Psoas muscle (tissue), 8 donors: ENCODE results near the gene MARF1. TPM values are rescaled to one million over a fixed set of nuclear protein-coding genes. Genes with fewer than 3 reads are reported as not detected.
A peak's percentile ranks its signal among the peaks of the same experiment; 100 is the strongest.

Source experiments
- ATAC-seq, 4 donors: fragments of 200-7000 bp; cut with Tn5 transposase; one replicate each; pipeline ENCODE4 v1.9.1; 2020; ENCODE audit warnings: moderate library complexity in 3 of 4, mild to moderate bottlenecking in 2 of 4
- DNase-seq, 2 donors: peaks; one replicate each; pipeline ENCODE4 v3.0.0-alpha.2; 2020
- H3K27ac ChIP-seq: fragments of 200-600 bp; one replicate; pipeline ENCODE4 v1.8.0; 2022
- H3K27me3 ChIP-seq, 3 donors: fragments of 200-600 bp in 1 of 3; one replicate each; pipeline versions ENCODE4 v1.6.1 to v1.8.0; 2013 to 2022; ENCODE audit warnings: low read length in 2 of 3, mild to moderate bottlenecking in 2 of 3, moderate library complexity in 1 of 3; ENCODE audit not compliant: insufficient read depth in 3 of 3
- H3K36me3 ChIP-seq, 2 donors: fragments of 200-600 bp in 1 of 2; one replicate each; pipeline versions ENCODE4 v1.6.1 to v1.8.0; 2013 to 2022; ENCODE audit warnings: low read depth in 1 of 2, mild to moderate bottlenecking in 1 of 2, moderate library complexity in 1 of 2; ENCODE audit not compliant: insufficient read depth in 1 of 2
- H3K4me1 ChIP-seq: fragments of 200-600 bp; one replicate; pipeline ENCODE4 v1.8.0; 2022
- H3K4me3 ChIP-seq: fragments of 200-600 bp; one replicate; pipeline ENCODE4 v1.8.0; 2022; ENCODE audit warnings: mild to moderate bottlenecking
- H3K9me3 ChIP-seq: fragments of 200-600 bp; one replicate; pipeline ENCODE4 v1.8.0; 2022
- WGBS, 3 donors: extraction: QIAGEN DNeasy Blood & Tissue Kit; methylation state at CpG; one replicate each; pipeline versions ENCODE4 v1.1.6 to v1.1.7; 2013; 5-methylcytosine and 5-hydroxymethylcytosine counted together
- intact Hi-C, 2 donors: fragments of 100-400 bp; cut with DNase I; formaldehyde crosslinking; loops; one replicate each; pipeline versions ENCODE4 v1.11.0 to v1.14.2; 2022
- polyA plus RNA-seq, 3 donors: library from polyadenylated mRNA; stranded (reverse); fragments of 200-250 nt; gene quantifications; one replicate each; pipeline ENCODE4 v1.2.3, GENCODE V29; 2013
- total RNA-seq, 4 donors: library from RNA; stranded (reverse); fragmentation: NEBNext Ultra II Directional in 2 of 4; extraction: Animal tissue kit (Norgen Biotek cat#: 25700) in 2 of 4; gene quantifications; one replicate each; pipeline versions ENCODE4 v1.2.1 to v1.2.4, GENCODE V29; 2021 to 2023
- TF ChIP-seq, protein P1 (sequence below): fragments of 200-600 bp; IDR thresholded peaks from one replicate; pipeline ENCODE4 v1.8.0; 2022; ENCODE audit warnings: antibody characterized with exemption
- donor health status: healthy with polysubstance abuse.
- donor health status: DM: no; HTN: no; CAD: no; lungs with moderate emphysema.
- donor health status: Bipolar disorder and iron deficiency.
- donor health status: healthy.
- donor health status: DM: yes; HTN: yes; CAD: no.
- donor health status: DM: no; HTN: no; CAD: no.
- donor health status: DM: no; HTN: no; CAD: no.
- donor health status: DM: yes; HTN: yes; CAD: no.

Gene MARF1
- total and polyA plus RNA-seq, 7 donors: 13.4 to 91.5 (median 41.7) TPM

DNA sequence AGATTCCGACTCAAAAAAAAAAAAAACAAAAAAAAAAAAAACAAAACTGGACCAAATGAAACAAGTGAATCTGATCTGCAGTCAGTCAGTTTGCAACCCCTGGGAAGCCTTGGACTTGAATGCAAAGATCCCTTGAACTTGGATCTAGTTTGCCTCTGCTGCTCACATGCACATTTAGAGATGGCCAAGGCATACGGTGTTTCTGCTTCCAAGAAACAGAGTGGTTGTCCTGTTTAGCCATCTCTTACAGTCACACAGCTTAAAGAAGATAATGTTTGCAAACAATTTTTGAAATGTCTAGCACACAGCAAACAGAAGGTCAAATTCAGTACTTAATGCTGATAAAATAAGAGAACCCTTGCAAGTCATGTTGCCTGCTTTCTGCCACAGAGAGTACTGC lies 11.6 kb upstream of the MARF1 start:
- 81 to 90% (median 82%) methylated on average over 2 of the region's 2 CpGs for WGBS, 3 donors
- no peak overlapping the region for H3K27ac ChIP-seq
- peaks cover 0 to 13% of the 10 kb centered on the region in 2 donors for H3K36me3 ChIP-seq
- intact Hi-C loops: no loop called here
- ATAC-seq (no peak), DNase-seq (no peak)
- no peak overlapping the region for H3K4me3 ChIP-seq
- TF ChIP-seq, protein P1, sequence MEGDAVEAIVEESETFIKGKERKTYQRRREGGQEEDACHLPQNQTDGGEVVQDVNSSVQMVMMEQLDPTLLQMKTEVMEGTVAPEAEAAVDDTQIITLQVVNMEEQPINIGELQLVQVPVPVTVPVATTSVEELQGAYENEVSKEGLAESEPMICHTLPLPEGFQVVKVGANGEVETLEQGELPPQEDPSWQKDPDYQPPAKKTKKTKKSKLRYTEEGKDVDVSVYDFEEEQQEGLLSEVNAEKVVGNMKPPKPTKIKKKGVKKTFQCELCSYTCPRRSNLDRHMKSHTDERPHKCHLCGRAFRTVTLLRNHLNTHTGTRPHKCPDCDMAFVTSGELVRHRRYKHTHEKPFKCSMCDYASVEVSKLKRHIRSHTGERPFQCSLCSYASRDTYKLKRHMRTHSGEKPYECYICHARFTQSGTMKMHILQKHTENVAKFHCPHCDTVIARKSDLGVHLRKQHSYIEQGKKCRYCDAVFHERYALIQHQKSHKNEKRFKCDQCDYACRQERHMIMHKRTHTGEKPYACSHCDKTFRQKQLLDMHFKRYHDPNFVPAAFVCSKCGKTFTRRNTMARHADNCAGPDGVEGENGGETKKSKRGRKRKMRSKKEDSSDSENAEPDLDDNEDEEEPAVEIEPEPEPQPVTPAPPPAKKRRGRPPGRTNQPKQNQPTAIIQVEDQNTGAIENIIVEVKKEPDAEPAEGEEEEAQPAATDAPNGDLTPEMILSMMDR: no peak
- H3K9me3 ChIP-seq: no peaks in the 10 kb centered on the region
- H3K4me1 ChIP-seq: peaks cover 10% of the 10 kb centered on the region
- H3K27me3 ChIP-seq: no peaks in the 10 kb centered on the region

DNA sequence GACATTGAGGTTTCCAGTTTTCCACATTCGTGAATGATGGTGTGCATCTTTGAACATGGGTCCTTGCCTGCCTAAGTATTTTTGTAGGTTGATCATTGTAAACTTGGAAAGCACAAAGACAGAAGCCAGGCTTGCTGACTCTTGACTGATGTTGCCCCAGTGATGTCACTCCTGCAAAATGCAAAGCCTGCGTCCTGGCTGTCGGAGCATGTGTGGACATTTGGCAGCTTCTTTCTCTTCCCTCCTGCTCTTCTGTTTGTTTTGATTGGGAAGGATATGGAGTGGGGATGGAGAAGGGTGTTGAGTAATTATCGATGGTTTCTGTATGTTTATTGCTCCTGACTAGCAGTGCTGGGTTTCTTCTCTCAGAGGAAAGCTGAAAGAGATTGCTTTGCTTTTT lies 10.3 kb upstream of the MARF1 start:
- DNase-seq (no peak), ATAC-seq (no peak)
- TF ChIP-seq, protein P1: no peak
- intact Hi-C loops: no loop called here
- Histone ChIP-seq H3K9me3 (no peaks in the 10 kb centered on the region), H3K36me3 (peaks cover 0 to 13% of the 10 kb centered on the region in 2 donors), H3K4me3 (no peak overlapping the region), H3K27me3 (no peaks in the 10 kb centered on the region), H3K27ac (no peak overlapping the region), H3K4me1 (peaks cover 13% of the 10 kb centered on the region)
- 15 to 36% (median 24%) methylated on average over 4 of the region's 4 CpGs for WGBS, 3 donors

DNA sequence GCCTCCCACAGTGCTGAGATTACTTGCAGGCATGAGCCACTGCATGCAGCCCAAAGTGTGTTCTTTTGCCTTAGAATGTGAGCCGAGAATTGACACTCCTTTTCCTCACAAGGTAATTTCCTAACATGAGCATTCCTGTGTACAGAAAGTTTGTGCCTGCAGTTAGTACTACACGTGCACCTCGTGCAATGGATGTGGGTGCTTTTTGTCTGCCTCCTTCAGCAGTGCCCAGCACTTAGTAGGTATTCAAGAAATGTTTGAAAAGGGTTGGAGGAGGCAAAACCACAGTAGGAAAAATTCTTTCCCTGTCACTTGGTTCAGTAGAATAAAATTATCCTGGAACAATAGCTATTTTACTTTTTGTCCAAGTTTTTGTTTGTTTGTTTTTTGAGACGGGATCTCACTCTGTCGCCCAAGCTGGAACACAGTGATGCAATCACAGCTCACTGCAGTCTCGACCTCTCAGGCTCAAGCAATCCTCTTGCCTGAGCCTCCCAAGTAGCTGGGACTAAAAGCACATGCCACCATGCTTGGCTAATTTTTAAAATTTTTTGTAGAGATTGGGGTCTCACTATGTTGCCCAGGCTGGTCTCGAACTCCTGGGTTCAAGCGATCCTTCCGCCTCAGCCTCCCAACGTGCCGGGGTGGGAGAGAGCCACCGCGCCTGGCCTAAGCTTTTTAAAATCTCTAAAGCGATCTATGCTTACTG lies 9.5 kb upstream of the MARF1 start:
- Histone ChIP-seq H3K27ac (no peak overlapping the region), H3K36me3 (peaks cover 0 to 13% of the 10 kb centered on the region in 2 donors), H3K27me3 (no peaks in the 10 kb centered on the region), H3K4me1 (peaks cover 13% of the 10 kb centered on the region), H3K9me3 (no peaks in the 10 kb centered on the region), H3K4me3 (no peak overlapping the region)
- DNase-seq (no peak), ATAC-seq (no peak)
- 90 to 95% (median 93%) methylated on average over 14 of the region's 14 CpGs for WGBS, 3 donors
- TF ChIP-seq, protein P1: no peak
- intact Hi-C loops: no loop called here

DNA sequence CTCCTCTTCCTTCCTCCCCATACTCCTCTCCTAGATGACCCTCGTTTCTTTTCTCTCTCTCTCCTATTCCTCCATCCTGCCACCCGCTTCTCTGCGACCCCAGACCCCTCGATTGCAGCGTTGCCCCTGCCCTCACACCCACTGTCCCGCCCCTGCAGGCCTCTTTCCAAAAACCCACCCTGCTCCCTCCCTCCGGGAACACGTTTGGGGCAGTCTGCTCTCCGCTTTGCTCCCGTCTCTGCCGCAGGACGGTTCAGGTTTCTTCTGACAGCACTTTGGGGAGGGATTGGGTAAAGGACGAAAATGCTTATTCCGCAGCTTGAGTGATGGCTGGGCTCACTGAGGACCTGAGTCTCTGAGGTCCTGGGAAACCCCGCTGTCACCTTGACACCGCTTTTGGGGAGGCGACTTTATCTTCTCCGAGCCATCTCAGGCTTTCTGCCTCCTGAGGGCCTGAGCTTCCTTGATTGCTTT lies 7.8 kb upstream of the MARF1 start:
- peak overlapping the region; percentile 98 for H3K4me3 ChIP-seq
- H3K27me3 ChIP-seq: no peaks in the 10 kb centered on the region
- TF ChIP-seq, protein P1: no peak
- peaks cover 13% of the 10 kb centered on the region for H3K4me1 ChIP-seq
- peak in 3 of 4 donors; percentile 4 to 17 (median 9) for ATAC-seq
- H3K27ac ChIP-seq: peak overlapping the region; percentile 94
- H3K36me3 ChIP-seq: peaks cover 0 to 13% of the 10 kb centered on the region in 2 donors
- intact Hi-C loops: no loop called here
- DNase-seq: peak in 1 of 2 donors; percentile 62
- H3K9me3 ChIP-seq: no peaks in the 10 kb centered on the region
- 1 to 6% (median 4%) methylated on average over 18 of the region's 18 CpGs for WGBS, 3 donors
